Upper lobe of left lung (tissue), 6 donors: ENCODE results near the gene CLEC16A. TPM values are rescaled to one million over a fixed set of nuclear protein-coding genes. Genes with fewer than 3 reads are reported as not detected.

Experiments
- ATAC-seq, 2 donors: fragments of 200-7000 bp; cut with Tn5 transposase; one replicate each; pipeline ENCODE4 v1.9.1; 2022; ENCODE audit warnings: mild to moderate bottlenecking in 2 of 2, moderate library complexity in 2 of 2; ENCODE audit not compliant: low FRiP score in 2 of 2
- DNase-seq, 2 donors: peaks; one replicate each; pipeline ENCODE4 v3.0.0-alpha.2; 2019 to 2020
- H3K27ac ChIP-seq, 4 donors: fragments of 200-600 bp; sonication (generic); one replicate each; pipeline ENCODE4 v1.5.1; 2016 to 2019
- H3K27me3 ChIP-seq, 4 donors: fragments of 200-600 bp; sonication (generic); one replicate each; pipeline ENCODE4 v1.5.1; 2017 to 2019
- H3K36me3 ChIP-seq, 4 donors: fragments of 200-600 bp; sonication (generic); one replicate each; pipeline ENCODE4 v1.5.1; 2016 to 2019
- H3K4me1 ChIP-seq, 4 donors: fragments of 200-600 bp; sonication (generic); one replicate each; pipeline ENCODE4 v1.5.1; 2018 to 2019
- H3K4me3 ChIP-seq, 4 donors: fragments of 200-600 bp; sonication (generic); one replicate each; pipeline ENCODE4 v1.5.1; 2017 to 2019; ENCODE audit warnings: mild to moderate bottlenecking in 2 of 4, moderate library complexity in 1 of 4
- H3K9me3 ChIP-seq, 4 donors: fragments of 200-600 bp; sonication (generic); one replicate each; pipeline ENCODE4 v1.5.1; 2018 to 2019
- EP300 ChIP-seq, 4 donors: sonication (generic); formaldehyde crosslinking; IDR thresholded peaks; one replicate each; pipeline ENCODE4 v1.5.1; 2017; ENCODE audit warnings: antibody characterized with exemption in 4 of 4, control low read depth in 2 of 4
- POLR2A ChIP-seq, 4 donors: fragments of 450-650 bp; IDR thresholded peaks; one replicate each; pipeline ENCODE4 v1.5.1; 2016 to 2017; ENCODE audit warnings: antibody characterized with exemption in 4 of 4, mild to moderate bottlenecking in 2 of 4
- POLR2AphosphoS5 ChIP-seq, 2 donors: sonication (generic); formaldehyde crosslinking; IDR thresholded peaks; one replicate each; pipeline ENCODE4 v1.5.1; 2017; ENCODE audit warnings: antibody characterized with exemption in 2 of 2
- WGBS, 2 donors: methylation state at CpG; one replicate each; pipeline ENCODE4 v1.1.5; 2017 to 2018; 5-methylcytosine and 5-hydroxymethylcytosine counted together
- total RNA-seq, 6 donors: library from RNA; depleted of rRNA in 4 of 6; stranded (reverse); fragments of >200 nt in 4 of 6; gene quantifications; one replicate each; pipeline versions ENCODE4 v1.1.0 to v1.2.1, GENCODE V29; 2016 to 2021
- TF ChIP-seq, protein P1 (sequence below), 6 experiments: fragments of 450-650 bp in 4 of 6; fragments of 200-600 bp in 2 of 6; sonication (generic) in 2 of 6; IDR thresholded peaks; one replicate each; pipeline ENCODE4 v1.5.1; 2016 to 2019; ENCODE audit warnings: antibody characterized with exemption in 6 of 6
- donor health status: DM: no; HTN: no; CAD: no; lungs with moderate emphysema.
- donor health status: DM: no; HTN: yes; CAD: no; lungs with severe emphysema.

CLEC16A gene
- total RNA-seq, 6 donors from 2014 or later: 33.3 to 85.9 (median 46.4) TPM

DNA sequence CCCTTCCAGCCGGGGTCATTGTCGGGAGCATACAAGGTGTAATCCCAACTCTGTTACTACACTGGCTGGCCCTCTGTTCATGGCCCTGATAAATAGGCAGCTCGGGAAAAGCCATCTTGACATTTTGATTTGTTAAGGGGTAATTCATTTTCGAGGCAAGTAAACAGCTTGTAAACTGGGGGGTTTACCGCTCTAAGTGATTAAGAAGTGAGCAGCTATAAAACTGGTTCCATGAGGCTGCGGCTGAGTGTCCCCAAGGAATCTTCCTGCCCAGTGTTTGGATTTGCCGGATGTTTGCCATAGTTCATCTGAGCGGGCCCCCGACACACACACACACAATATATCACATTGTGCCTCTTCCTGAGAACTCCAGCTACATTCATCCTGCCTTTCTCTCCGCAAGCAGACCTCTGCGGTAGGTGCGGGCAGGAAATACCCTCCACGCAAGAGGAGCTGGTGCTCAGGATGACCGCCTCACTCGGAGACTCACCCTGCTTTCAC, 219.4 kb downstream of the CLEC16A start:
- Histone ChIP-seq H3K4me1 (peaks cover 0 to 8% (median 3%) of the 10 kb centered on the region in 4 donors), H3K4me3 (no peak overlapping the region), H3K9me3 (no peaks in the 10 kb centered on the region), H3K27me3 (no peaks in the 10 kb centered on the region), H3K27ac (no peak overlapping the region), H3K36me3 (peaks cover 5 to 27% (median 18%) of the 10 kb centered on the region in 4 donors)
- 58 to 87% methylated on average over 12 to 15 of the region's 15 CpGs for WGBS, 2 donors
- TF ChIP-seq POLR2AphosphoS5 (IDR thresholded peaks at IDR 0.05) (no peak), POLR2A (IDR thresholded peaks at IDR 0.05) (no peak), EP300 (IDR thresholded peaks at IDR 0.05) (no peak)
- TF ChIP-seq, protein P1, sequence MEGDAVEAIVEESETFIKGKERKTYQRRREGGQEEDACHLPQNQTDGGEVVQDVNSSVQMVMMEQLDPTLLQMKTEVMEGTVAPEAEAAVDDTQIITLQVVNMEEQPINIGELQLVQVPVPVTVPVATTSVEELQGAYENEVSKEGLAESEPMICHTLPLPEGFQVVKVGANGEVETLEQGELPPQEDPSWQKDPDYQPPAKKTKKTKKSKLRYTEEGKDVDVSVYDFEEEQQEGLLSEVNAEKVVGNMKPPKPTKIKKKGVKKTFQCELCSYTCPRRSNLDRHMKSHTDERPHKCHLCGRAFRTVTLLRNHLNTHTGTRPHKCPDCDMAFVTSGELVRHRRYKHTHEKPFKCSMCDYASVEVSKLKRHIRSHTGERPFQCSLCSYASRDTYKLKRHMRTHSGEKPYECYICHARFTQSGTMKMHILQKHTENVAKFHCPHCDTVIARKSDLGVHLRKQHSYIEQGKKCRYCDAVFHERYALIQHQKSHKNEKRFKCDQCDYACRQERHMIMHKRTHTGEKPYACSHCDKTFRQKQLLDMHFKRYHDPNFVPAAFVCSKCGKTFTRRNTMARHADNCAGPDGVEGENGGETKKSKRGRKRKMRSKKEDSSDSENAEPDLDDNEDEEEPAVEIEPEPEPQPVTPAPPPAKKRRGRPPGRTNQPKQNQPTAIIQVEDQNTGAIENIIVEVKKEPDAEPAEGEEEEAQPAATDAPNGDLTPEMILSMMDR (IDR thresholded peaks at IDR 0.05): no peak
- ATAC-seq (no peak), DNase-seq (no peak)

DNA sequence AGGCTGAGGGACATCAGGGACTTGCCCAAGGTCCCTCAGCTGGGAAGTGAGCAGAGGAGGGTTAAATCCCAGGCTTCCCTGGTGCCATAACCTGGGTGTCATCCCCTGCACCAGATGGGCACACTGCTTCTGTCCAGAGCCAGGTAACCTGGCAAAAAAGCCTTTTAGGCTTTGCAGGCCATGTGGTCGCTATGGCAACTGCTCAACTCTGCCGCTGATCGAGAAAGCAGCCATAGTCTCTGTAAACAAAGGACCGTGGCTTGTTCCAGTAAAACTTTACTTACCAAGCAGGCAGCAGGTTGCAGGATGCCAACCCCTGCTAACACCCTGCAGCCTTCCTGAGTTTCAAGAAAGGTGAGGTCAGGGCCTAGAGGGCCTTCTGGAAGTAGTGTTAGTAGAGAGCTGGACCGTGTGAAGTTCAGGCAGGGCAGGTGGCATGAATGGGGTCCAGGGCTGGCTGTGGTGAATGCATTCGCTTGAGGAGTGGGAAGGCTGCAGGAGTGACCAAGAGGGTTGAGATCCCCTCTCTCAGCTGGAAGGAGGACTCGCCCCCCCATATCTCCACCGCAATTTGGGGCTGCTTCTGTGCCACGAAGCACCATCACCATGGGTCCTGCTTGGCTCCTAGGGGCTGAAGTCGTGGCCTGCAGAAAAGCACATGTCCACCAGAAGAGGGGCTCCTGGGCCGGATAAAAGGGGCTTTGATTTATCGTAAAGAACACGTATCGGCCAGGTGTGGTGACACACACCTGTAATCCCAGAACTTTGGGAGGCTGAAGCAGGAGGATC, 220.3 kb downstream of the CLEC16A start:
- TF ChIP-seq, protein P1 (IDR thresholded peaks at IDR 0.05): no peak
- TF ChIP-seq EP300 (IDR thresholded peaks at IDR 0.05): no peak
- no peak for TF ChIP-seq POLR2AphosphoS5 (IDR thresholded peaks at IDR 0.05)
- TF ChIP-seq POLR2A (IDR thresholded peaks at IDR 0.05): no peak
- H3K36me3 ChIP-seq: peaks cover 5 to 30% (median 18%) of the 10 kb centered on the region in 4 donors
- H3K4me3 ChIP-seq: no peak overlapping the region
- 93 to 94% methylated on average over 12 to 14 of the region's 14 CpGs for WGBS, 2 donors
- no peak overlapping the region for H3K27ac ChIP-seq
- peaks cover 0 to 8% (median 3%) of the 10 kb centered on the region in 4 donors for H3K4me1 ChIP-seq
- DNase-seq: no peak
- no peaks in the 10 kb centered on the region for H3K9me3 ChIP-seq
- no peak for ATAC-seq
- H3K27me3 ChIP-seq: no peaks in the 10 kb centered on the region

DNA sequence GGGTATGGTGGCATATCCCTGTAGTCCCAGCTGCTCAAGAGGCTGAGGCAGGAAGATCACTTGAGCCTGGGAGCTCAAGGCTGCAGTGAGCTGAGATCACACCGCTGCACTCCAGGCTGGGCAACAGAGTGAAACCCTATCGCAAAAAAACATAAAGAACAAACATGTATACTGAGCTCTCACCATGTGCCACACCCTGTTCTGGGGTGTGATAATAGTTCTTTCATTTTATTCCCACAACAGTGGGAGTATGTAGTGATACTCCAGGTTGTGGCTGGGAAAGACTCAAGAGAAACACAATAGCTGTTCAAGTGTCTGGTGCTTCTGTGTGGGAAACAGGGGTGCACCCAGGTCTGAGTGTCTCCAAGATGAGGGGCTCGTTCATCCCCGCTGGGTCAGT, 221.0 kb downstream of the CLEC16A start:
- Histone ChIP-seq H3K36me3 (peaks cover 5 to 30% (median 20%) of the 10 kb centered on the region in 4 donors), H3K4me1 (peaks cover 0 to 8% (median 3%) of the 10 kb centered on the region in 4 donors), H3K9me3 (no peaks in the 10 kb centered on the region), H3K27ac (no peak overlapping the region), H3K4me3 (no peak overlapping the region), H3K27me3 (no peaks in the 10 kb centered on the region)
- no peak for ATAC-seq
- WGBS, 2 donors: 81 to 86% methylated on average over 4 of the region's 4 CpGs
- no peak for TF ChIP-seq POLR2A (IDR thresholded peaks at IDR 0.05)
- TF ChIP-seq POLR2AphosphoS5 (IDR thresholded peaks at IDR 0.05): no peak
- no peak for TF ChIP-seq EP300 (IDR thresholded peaks at IDR 0.05)
- TF ChIP-seq, protein P1 (IDR thresholded peaks at IDR 0.05): no peak
- DNase-seq: no peak

DNA sequence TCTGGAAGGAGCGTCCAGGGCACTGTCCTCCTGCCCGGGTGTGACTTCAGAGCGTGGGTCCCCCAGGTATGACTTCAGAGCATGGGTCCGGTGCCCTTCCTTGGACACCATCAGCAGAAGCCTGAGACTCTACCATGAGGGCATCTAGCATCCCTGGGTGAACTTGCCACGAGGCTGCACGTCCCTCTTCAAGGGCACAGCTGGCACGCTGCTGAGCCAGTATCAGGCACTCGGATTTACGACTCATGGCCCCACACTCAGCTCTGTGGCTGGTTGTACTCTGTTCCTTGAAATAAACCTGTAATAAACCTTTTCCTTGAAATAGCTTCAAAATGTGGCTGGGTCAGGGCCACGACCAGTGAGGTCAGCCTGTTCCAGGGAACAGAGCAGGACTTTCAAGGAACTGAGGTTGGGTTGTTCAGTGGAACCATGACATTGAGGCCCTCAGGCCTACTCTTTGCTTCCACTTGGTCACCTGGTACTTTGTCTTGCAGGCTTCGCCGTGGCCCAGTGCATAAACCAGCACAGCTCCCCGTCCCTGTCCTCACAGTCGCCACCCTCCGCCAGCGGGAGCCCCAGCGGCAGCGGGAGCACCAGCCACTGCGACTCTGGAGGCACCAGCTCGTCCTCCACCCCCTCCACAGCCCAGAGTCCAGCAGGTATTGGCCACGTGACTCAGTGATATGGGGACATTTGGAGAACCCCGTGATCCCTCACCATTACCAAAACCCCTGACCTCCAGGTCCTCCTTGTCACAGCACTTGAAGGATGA, 221.7 kb downstream of the CLEC16A start:
- Histone ChIP-seq H3K4me3 (no peak overlapping the region), H3K36me3 (peaks cover 5 to 36% (median 21%) of the 10 kb centered on the region in 4 donors), H3K27me3 (no peaks in the 10 kb centered on the region), H3K27ac (no peak overlapping the region), H3K4me1 (peaks cover 0 to 8% (median 3%) of the 10 kb centered on the region in 4 donors), H3K9me3 (no peaks in the 10 kb centered on the region)
- WGBS, 2 donors: 96 to 97% methylated on average over 19 to 22 of the region's 22 CpGs
- no peak for DNase-seq
- ATAC-seq: no peak
- TF ChIP-seq EP300 (IDR thresholded peaks at IDR 0.05) (no peak), POLR2AphosphoS5 (IDR thresholded peaks at IDR 0.05) (no peak), POLR2A (IDR thresholded peaks at IDR 0.05) (no peak)
- TF ChIP-seq, protein P1 (IDR thresholded peaks at IDR 0.05): no peak
